ENCODE measurements around the gene TMED9.

GRCh38 chr5:177612215-177612673, 20.2 kb downstream of the TMED9 start:
- TF ChIP-seq, protein P1, sequence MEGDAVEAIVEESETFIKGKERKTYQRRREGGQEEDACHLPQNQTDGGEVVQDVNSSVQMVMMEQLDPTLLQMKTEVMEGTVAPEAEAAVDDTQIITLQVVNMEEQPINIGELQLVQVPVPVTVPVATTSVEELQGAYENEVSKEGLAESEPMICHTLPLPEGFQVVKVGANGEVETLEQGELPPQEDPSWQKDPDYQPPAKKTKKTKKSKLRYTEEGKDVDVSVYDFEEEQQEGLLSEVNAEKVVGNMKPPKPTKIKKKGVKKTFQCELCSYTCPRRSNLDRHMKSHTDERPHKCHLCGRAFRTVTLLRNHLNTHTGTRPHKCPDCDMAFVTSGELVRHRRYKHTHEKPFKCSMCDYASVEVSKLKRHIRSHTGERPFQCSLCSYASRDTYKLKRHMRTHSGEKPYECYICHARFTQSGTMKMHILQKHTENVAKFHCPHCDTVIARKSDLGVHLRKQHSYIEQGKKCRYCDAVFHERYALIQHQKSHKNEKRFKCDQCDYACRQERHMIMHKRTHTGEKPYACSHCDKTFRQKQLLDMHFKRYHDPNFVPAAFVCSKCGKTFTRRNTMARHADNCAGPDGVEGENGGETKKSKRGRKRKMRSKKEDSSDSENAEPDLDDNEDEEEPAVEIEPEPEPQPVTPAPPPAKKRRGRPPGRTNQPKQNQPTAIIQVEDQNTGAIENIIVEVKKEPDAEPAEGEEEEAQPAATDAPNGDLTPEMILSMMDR (IDR thresholded peaks at IDR 0.05) = no peak
- TF ChIP-seq EP300 (IDR thresholded peaks at IDR 0.05) (no peak), POLR2A (IDR thresholded peaks at IDR 0.05) (no peak)

Data from tibial nerve (tissue), 4 donors.